NCI-H2171 (cell line): ENCODE measurements around the gene NCOA7.
"Not testable (repeated sequence)": the region's sequence is repeated elsewhere in the genome, so short reads cannot be mapped to it uniquely, and the experiment has no call there.

Source experiments
- DNase-seq: peaks from one replicate; lab custom pipeline; 2025; lab: John Stamatoyannopoulos, UW

NCOA7 gene

GRCh38 chr6:125868678-125869395 is 78.1 kb downstream of the NCOA7 start:
- DNase-seq: no peak

DNA sequence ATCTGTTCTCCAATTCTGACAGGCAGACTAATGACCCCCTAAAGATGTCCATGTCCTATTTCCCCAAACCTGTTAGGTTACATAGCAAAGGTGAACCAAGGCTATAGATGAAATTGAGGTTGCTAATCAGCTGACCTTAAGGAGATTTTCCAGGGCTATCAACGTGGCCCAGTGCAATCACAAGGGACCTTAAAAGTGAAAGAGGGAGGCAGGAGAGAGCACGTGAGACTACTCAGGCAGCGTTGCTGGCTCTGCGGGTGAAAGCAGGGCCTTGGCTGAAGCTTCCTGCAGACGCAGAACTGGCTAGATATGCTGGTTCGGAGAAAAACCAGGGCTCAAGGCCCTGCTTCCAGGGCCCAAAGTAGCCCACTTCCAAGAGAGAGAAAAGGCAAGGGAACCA is 78.7 kb downstream of the NCOA7 start:
- DNase-seq: no peak

- DNase-seq: no peak
Observed at GRCh38 chr6:125871365-125871764, 80.6 kb downstream of the NCOA7 start.

GRCh38 chr6:125872259-125872921 is 81.6 kb downstream of the NCOA7 start:
- DNase-seq: no peak

DNA sequence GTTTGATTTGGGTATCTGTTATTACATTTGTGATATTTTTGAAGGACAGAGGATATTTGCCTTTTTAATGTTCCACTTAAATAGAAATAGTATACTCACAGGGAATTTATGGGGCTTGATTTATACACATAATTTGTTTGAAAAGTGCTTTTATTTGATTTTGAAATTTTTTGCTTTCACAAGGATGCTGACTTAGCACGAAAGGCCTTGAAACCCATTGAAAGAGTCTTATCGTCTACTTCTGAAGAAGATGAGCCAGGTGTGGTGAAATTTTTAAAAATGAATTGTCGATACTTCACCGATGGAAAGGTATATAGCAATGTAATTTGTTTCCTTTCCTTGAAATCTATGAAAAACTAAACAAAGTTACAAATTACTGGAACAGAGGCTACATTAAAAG is 91.5 kb downstream of the NCOA7 start:
- no peak for DNase-seq

GRCh38 chr6:125884634-125885371 is 94.0 kb downstream of the NCOA7 start:
- peak; percentile 9 for DNase-seq

DNA sequence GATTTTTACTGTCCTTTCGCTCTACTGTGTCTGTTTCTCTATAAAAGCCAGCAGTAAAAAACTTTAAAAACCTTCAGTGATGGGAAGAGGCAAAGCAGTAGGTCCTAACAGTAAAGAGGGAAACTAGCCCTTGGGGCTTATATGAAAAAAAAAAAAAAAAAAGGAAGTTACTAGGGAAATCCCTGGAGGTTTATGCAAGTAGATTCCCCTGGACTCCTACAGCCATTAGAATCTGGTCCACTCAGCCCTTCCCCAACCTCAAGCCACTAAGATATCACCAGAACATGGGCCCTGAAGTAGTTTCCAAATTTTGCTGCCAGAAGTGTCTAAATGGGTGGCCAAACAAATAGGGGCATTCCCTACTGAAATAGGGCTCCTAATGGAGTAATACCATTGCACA is 95.3 kb downstream of the NCOA7 start:
- no peak for DNase-seq

GRCh38 chr6:125886914-125887313 is 96.2 kb downstream of the NCOA7 start:
- DNase-seq: no peak

DNA sequence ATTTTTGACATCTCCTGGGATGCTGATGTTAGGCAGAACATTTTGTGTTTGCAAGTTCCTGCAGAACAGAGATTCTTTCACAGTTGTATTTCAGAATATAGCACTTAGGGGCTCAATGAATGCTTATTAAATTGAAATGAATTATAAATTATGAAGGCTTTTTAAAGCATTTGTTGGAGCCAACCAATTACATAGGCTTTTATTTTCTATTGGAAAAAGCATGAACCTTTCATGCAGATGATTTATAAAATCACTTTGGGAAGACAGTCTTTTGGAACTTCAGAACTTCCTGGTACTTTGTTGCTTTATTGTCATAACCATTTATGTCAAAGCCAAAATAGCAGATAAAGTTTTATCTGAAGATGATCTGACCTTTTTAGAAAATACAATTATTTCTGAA is 96.6 kb downstream of the NCOA7 start:
- DNase-seq: no peak

DNA sequence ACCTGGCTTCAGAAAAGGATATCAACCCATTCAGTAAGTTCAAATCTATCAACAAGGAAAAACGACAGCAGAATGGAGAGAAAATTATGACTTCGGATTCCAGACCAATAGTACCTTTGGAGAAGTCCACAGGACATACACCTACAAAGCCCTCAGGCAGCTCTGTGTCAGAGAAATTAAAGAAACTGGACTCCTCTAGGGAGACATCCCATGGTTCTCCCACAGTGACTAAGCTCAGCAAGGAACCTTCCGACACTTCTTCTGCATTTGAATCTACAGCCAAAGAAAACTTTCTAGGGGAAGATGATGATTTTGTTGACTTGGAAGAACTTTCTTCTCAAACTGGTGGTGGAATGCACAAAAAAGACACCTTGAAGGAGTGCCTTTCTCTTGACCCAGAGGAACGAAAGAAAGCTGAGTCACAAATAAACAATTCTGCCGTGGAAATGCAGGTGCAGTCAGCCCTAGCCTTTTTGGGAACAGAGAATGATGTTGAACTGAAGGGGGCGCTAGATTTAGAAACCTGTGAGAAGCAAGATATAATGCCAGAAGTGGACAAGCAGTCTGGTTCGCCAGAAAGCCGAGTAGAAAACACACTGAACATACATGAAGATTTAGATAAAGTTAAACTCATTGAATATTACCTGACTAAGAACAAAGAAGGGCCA is 98.4 kb downstream of the NCOA7 start:
- DNase-seq: no peak

DNA sequence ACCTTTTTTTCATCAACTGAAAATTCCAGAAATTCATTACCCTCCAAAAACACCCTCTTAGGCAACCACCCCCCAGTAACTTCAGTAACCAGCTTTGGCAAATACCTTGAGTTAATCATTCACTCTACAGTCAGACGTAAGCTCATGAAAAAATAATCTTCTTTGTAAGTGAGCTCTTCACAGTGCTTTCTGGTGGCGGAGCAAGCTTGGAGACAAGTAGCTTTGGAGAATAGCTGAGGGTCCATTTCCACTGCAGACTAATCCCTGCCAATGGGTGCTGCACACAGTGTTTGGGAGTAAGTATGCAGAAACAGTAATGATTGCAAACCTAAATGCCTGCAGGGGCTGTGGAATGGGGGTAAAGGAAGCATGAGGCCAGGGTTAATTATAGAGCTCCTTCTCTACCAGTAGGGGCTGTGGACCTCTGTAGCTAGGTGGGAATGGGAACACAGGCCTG is 109.0 kb downstream of the NCOA7 start:
- no peak for DNase-seq

DNA sequence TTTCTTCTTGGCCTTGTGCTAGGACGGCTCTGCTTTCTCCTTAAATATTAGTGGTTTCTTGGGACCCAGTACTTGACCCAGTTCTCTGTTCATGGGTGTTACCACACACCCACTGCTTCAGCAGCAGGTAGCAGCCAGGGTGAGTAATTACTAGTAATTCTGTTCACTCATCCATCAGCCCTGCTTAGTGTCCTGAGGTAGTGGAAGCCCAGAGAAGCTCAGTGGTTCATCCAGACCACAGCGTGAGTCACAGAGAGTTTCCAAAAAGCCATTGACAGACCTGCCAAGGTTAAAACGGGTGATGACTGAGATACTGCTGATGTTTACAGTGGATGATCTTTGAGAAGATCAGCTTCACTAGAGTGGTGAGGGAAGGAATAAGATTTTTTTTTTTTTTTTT is 114.1 kb downstream of the NCOA7 start:
- DNase-seq: no peak

DNA sequence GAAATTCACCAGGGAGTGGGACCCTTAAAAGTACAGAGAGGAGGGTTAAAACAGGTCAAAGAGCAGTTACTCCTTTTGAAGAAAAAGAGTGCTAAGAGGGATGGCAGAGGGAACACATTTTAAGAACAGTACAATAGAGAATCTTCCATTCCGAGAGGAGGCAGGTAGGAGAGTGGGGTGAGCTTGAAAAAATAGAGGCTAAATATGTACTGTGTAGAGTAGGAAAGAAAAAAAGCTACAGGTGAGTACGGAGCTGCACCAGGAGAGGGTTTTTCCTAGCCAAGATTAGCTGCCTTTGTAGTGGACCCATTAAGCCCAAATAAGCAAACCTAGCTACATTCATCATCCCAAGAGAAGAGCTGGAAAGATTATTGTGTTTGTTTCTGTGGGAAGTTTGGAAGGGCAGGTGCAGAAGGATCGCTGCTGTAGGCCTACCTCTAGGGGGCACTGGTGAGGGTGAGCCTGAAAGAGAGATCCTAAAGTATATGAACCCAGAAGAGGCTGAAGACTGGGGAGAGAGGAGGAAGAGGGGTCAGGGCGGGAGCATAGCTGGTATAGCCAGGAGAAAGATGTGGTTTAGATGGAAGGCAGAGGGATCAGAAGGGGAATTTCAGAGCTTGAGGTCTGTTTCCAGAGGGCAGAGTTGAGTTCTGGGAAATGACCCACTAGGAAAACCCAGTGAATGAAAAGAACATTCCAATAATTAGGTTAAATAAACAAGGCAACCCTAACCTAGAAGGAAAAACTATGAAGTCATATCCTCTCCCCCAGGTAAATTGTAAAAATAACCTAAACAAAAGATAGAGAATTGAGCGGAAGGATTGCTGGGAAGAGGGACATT is 115.6 kb downstream of the NCOA7 start:
- no peak for DNase-seq

GRCh38 chr6:125910527-125910926 is 119.8 kb downstream of the NCOA7 start:
- no peak for DNase-seq

GRCh38 chr6:125911051-125911451 is 120.3 kb downstream of the NCOA7 start:
- DNase-seq: not testable (repeated sequence)

DNA sequence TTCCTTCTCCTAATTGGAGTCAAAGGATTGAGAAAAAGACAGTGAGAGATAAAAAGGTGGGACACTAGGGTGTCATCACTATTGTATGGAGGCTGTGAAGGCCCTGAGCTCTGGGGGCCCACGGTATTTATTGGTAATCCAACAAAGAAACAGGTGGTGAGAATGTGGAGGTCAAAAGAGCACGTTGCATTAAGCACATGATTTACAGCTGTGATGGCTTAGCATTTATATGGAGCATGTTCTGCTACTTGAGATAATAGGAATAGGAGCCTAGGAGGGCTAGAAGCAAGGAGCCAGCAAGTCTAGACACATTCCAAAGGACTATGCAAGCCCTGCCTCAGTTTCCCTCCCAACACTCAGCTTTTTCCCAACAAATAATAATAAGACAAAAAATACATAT is 121.7 kb downstream of the NCOA7 start:
- DNase-seq: not testable (repeated sequence)

GRCh38 chr6:125913145-125913544 is 122.4 kb downstream of the NCOA7 start:
- DNase-seq: no peak

GRCh38 chr6:125913864-125914351 is 123.1 kb downstream of the NCOA7 start:
- no peak for DNase-seq

GRCh38 chr6:125918230-125918629 is 127.5 kb downstream of the NCOA7 start:
- DNase-seq: no peak

DNA sequence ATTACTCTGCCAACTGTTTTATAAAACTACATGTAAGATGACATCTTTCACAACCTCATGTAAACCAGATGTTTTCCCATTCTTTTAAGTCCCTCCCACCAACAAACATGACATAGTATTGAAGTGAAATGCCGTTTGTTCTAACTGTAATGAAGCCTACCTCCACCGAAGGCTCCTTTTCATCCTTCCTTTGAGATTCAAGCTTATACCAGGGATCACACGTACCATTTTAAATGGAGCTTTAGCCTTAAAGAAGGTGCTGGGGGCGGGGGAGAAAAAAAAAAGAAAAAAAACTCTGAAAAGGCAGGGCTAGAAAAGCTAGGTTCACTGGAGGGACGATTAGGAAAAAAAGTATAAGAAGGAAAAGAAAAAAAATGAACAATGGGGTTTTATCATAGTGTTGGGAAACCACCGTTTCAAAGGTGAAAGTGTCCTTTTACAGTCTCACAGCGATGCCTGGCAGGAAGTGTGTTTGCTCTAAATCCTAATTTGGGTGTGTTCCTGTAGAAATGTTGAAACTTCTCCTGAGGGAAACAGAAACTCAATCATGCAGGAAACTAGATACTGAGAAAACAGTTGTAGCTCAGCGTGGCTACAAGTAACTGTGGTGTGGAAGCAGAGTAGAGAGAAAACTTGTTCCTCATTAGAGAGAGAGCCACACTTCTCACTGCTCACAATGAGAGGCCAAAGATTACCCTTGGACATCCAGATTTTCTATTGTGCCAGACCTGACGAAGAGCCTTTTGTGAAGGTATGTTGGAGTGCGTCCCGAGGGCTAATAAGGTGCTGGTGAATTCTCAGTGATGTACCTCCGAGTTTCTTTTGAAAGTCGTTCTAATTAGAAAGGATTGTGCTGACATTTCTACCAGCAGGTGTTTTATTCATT is 128.2 kb downstream of the NCOA7 start:
- no peak for DNase-seq
